Adrenal gland (tissue), 5 donors: Measurements from ENCODE around the gene RAF1.

Source experiments
- CTCF ChIP-seq, 6 experiments: fragments of 450-650 bp in 4 of 6; fragments of 200-600 bp in 2 of 6; sonication (generic) in 1 of 6; IDR thresholded peaks; 1 replicate in 5 of 6; 2 replicates in 1 of 6; pipeline versions ENCODE4 v1.5.1 to v1.8.0; 2016 to 2021; ENCODE audit warnings: antibody characterized with exemption in 6 of 6, mild to moderate bottlenecking in 2 of 6, moderate library complexity in 1 of 6
- POLR2A ChIP-seq, 2 donors: fragments of 450-650 bp; IDR thresholded peaks; one replicate each; pipeline ENCODE4 v1.6.1; 2017; ENCODE audit warnings: antibody characterized with exemption in 2 of 2, mild to moderate bottlenecking in 2 of 2, moderate library complexity in 1 of 2
- donor health status: DM: no; HTN: no; CAD: no.

- no peak for TF ChIP-seq CTCF (IDR thresholded peaks at IDR 0.05)
- no peak for TF ChIP-seq POLR2A (IDR thresholded peaks at IDR 0.05)
These were observed 62.8 kb downstream of the RAF1 start for GRCh38 chr3:12601072-12601471.
